Spleen (tissue), 7 donors: ENCODE measurements around the gene GPN2.
"Not testable (repeated sequence)": the region's sequence is repeated elsewhere in the genome, so short reads cannot be mapped to it uniquely, and the experiment has no call there.

Experiments
- CTCF ChIP-seq, 11 experiments: fragments of 200-600 bp in 7 of 11; fragments of 450-650 bp in 4 of 11; sonication (generic) in 4 of 11; IDR thresholded peaks in 8 of 11; conservative IDR thresholded peaks in 3 of 11; 1 replicate in 7 of 11; 2 replicates in 4 of 11; pipeline versions ENCODE4 v1.4.0 to v1.8.0; 2016 to 2021; ENCODE audit warnings: antibody characterized with exemption in 11 of 11, inconsistent platforms in 4 of 11, mild to moderate bottlenecking in 1 of 11
- POLR2A ChIP-seq, 3 donors: fragments of 450-650 bp; IDR thresholded peaks; one replicate each; pipeline ENCODE4 v1.5.1; 2017; ENCODE audit warnings: antibody characterized with exemption in 3 of 3, mild to moderate bottlenecking in 1 of 3
- donor health status: DM: no; HTN: no; CAD: no; lungs with moderate emphysema.
- donor health status: DM: no; HTN: no; CAD: no.
- donor health status: DM: no; HTN: no; CAD: no.

GRCh38 chr1:26847826-26848225 lies 42.3 kb downstream of the GPN2 start:
- not testable (repeated sequence) for TF ChIP-seq CTCF (IDR thresholded peaks at IDR 0.05 in 8 of 11, conservative IDR thresholded peaks at IDR 0.05 in 3 of 11); POLR2A (IDR thresholded peaks at IDR 0.05)
